ENCODE results near the gene FAM184A.

DNA sequence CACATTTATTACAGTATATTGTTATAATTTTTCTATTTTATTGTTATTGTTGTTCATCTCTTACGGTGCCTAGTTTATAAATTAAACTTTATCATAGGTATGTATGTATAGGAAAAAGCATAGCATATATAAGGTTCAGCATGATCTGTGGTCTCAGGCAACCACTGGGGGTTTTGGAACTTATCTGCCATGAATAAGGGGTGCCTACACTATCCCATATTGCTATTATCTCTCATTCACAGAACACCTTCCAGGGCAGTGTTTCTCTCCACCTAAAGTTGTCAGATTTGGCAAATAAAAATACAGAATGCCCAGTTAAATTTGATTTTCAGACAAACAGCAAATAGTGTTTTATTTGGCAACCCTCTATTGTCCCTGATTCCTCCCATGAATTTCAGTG is 35.5 kb upstream of the FAM184A start:
- TF ChIP-seq, protein P1, sequence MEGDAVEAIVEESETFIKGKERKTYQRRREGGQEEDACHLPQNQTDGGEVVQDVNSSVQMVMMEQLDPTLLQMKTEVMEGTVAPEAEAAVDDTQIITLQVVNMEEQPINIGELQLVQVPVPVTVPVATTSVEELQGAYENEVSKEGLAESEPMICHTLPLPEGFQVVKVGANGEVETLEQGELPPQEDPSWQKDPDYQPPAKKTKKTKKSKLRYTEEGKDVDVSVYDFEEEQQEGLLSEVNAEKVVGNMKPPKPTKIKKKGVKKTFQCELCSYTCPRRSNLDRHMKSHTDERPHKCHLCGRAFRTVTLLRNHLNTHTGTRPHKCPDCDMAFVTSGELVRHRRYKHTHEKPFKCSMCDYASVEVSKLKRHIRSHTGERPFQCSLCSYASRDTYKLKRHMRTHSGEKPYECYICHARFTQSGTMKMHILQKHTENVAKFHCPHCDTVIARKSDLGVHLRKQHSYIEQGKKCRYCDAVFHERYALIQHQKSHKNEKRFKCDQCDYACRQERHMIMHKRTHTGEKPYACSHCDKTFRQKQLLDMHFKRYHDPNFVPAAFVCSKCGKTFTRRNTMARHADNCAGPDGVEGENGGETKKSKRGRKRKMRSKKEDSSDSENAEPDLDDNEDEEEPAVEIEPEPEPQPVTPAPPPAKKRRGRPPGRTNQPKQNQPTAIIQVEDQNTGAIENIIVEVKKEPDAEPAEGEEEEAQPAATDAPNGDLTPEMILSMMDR (IDR thresholded peaks at IDR 0.05), result no peak
- TF ChIP-seq SIN3A (IDR thresholded peaks at IDR 0.05; ENCODE audit: borderline replicate concordance, insufficient read depth, low read depth, low read length) (no peak), POLR2AphosphoS5 (IDR thresholded peaks at IDR 0.05; ENCODE audit: low read depth, low read length) (no peak)
